ENCODE measurements around the gene LENG8.

DNA sequence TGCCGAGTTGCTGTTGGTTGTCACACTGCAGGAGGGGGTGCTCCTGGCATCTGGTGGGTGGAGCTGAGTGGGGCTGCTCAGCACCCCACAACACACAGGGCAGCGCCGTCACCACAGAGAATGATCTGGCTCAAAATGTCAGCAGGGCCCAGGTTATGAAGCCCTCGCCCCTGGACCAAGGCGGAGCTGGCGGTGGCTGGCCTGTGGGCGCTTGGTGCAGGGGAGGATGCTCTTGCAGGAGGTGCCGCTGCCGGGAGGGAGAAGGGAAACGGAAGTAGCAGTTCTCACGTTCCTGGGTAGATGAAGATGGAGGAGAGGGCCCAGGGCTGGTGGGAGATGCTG lies 14.2 kb upstream of the LENG8 start:
- TF ChIP-seq POLR2A (IDR thresholded peaks at IDR 0.05): no peak
- TF ChIP-seq, protein P1, sequence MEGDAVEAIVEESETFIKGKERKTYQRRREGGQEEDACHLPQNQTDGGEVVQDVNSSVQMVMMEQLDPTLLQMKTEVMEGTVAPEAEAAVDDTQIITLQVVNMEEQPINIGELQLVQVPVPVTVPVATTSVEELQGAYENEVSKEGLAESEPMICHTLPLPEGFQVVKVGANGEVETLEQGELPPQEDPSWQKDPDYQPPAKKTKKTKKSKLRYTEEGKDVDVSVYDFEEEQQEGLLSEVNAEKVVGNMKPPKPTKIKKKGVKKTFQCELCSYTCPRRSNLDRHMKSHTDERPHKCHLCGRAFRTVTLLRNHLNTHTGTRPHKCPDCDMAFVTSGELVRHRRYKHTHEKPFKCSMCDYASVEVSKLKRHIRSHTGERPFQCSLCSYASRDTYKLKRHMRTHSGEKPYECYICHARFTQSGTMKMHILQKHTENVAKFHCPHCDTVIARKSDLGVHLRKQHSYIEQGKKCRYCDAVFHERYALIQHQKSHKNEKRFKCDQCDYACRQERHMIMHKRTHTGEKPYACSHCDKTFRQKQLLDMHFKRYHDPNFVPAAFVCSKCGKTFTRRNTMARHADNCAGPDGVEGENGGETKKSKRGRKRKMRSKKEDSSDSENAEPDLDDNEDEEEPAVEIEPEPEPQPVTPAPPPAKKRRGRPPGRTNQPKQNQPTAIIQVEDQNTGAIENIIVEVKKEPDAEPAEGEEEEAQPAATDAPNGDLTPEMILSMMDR (IDR thresholded peaks at IDR 0.05): no peak

Data from stomach (tissue), 4 donors.